DMS 273 (cell line): ENCODE data around the gene KLF12.

ENCODE experiments used
- DNase-seq: peaks from one replicate; lab custom pipeline; 2025; ENCODE audit not compliant: unreplicated experiment; lab: John Stamatoyannopoulos, UW

KLF12 gene

DNA sequence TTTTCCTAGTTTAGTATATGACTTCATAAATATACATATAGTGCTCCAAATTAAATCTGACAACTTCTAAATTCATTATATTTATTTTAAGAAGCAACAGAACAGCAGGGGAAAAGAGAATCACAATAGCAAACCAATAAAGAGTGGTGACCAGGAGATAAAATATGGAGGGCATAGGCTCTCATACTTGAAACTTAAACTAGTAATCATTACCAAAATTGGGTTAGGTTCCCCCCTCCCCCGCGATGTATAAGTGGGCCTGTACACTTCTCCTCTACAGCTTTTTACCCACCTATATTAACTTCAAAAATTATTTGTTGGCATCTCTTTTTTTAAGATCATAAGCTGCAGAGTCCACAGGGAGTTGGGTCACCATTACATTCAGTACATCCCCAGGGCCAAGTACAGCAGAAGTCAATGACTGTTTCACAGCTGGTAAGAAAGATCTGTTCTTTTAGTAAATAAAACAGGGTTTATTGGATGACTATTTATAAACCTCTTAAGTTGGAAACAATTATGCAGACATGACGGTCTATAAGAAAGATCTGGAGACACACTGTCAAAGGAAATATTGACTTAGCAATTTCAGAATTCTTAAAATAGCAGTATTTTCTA lies 29.4 kb downstream of the KLF12 start:
- DNase-seq: no peak

DNA sequence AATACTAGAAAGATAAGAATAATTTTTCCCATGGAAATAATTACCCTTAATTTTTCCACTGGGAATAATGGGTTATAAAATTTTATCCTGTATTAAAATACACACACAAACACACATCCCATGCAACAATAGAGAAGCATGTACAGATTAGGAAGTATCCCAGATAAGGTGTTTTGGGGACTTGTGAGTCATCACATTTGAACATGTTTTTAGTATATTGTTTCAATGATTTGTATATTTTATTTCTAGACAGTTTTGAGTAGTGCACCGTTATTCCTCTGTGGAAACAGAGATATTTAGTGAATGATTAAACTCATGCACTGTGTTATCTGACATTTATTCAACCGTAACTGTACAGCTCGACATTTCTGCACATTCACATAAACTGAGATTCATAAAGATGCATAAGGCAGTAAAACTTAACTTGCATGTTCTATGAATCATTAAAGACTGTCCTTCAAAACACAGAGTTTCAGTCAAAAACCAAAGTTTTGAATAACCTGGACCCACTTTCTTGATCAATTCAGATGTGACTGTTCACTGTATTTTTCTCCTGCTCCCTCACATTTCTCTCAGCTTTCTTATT lies 30.1 kb downstream of the KLF12 start:
- no peak for DNase-seq

DNA sequence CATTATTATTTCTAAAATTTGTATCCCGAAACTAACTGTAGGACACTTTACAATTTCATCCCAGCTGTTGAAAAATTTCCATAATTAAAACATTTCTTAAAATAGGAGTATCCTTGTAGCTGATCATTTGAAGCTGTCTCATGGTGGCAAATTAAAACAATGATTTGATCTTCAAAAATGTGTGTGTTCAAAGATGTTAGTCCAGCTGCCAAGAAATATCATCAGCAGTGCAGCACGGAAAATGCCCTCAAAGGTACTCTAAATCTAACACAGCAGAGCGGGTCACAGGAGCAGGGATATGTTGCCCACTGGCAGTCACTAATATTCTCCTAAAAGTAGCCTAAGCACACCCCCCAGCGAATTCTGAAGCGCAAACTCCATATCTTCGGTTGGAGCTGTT lies 31.0 kb downstream of the KLF12 start:
- DNase-seq: no peak

DNA sequence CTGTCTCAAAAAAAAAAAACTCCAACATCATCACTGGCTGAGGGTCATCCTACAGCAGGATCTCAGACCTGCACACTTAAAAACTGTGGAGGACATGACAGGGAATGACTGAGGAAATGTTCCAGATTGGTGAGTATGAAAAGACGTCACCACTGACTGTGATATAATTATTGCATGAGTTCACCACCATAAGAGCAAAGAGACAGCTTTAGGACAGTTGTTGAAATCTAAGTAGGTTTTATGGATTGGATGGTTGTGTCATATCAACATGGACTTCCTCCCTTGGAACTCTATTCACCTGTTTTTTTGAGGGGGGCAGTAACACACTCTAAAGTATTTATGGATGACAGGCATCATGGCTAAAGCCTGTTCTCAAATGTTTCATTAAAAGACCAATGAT lies 31.5 kb downstream of the KLF12 start:
- DNase-seq: no peak

DNA sequence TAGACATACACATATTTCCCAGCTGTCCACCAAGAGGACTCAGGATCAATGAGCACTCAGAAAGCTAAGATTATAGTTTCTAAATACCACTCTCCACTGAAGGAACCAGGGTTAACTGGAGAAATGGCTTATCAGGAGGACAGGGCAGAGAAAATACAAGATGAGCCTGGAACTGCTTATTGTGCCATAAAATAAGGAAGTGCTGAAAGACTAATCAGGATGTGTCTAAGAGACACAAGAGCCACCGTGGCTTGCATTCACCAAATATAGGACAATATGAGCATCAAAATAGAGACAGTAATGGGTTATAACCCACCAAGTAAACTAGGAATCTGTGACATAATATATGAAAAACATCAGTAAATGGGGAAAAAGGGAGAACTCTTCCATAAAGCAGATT lies 32.8 kb downstream of the KLF12 start:
- DNase-seq: no peak

DNA sequence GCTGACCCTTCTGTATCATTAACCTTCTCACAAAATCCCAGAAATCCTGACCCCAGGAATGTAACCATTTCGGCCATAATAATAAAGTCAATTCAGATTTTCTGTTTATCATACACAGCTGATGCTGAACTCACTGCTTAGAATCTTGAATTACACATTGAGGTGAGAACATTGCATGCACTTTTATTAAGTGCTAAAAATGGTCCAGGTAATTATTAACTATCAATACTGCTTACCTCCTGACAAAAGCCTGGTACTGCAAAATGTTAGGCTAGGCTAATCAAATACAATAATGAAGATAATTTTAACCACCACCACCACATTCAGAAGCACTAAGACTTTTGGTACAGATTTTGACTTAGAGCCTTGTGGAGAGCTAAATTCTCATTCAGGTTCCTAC lies 36.1 kb downstream of the KLF12 start:
- no peak for DNase-seq

DNA sequence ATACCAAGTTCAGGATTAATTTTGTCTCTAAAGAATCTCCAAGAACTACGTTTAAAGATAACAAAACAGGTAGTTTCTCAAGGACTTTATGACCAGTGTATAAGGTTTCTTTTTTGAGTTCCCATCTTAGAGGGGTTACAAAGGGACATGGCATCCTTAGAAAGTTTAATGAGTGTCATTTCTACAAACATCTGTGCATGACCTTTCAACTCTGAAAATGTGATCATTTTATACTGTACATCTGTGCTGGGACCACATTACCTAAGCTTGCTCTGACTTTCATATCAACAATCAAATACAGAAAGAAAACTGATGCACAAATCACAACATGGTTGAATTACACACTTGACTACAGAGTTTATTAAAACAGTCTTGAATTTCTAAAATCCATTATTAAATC lies 37.1 kb downstream of the KLF12 start:
- no peak for DNase-seq

DNA sequence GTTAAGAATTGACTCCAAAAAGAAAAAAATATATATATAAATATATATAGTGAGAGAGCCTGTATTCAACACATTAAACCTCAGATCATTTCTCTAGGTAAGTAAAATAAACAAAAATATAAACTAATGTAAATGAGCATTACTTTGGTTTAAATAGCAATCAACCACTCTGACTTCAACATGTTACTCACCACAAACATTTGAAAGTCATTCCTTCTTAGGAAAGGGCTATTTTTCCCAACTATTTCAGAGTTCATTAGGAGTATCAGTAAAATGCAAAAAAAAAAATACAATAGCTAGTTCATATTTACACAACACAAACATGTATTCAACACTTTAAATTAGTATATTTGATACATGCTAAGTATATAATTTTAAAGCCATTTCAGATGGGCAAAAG lies 40.5 kb downstream of the KLF12 start:
- DNase-seq: no peak

DNA sequence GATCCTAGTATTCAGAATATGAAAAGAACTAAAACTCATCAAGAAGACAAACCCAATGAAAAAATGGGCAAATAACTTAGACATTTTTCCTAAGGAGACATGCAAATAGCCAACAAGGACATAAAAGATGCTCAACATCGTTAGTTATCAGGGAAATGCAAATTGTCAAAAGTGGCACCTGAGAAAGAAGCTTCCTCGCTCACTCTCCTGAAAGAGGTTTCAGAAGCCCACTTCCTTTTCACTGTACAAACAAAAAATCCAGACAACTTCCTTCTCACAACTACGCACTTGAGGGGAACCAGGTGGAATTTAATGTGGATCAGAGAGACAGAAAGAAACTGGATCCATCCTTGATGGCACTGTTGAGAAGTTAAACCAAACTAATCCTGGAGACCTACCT lies 41.5 kb downstream of the KLF12 start:
- DNase-seq: no peak

DNA sequence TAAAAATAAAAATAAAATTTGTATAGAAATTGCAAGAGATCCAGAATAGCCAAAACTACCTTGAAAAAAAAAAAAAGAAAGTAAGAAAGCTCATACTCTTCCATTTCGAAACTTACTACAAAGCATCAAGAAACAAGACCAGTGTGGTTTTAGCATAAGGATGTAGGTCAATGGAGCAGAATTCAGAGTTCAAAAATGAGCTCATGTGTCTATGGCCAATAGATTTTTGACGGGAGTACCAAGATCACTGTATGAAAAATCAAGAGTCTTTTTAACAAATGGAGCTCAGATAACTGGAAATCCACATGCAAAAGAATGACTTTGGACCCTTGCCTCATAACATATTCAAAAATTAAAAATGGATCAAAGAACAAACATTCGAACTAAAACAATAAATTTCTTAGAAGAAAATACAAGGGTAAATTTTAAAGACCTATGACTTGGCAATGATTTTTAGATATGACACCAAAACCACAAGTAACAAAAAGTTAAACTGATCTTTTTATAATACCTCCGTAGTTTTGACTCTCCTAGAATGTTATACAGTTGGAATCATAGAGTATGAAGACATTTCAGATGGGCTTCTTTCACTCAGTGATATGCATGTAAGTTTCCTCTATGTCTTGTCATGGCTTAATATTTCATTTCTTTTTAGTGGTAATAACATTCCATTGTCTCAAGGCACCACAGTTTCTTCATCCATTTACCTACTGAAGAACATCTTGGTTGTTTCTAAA lies 43.2 kb downstream of the KLF12 start:
- no peak for DNase-seq

DNA sequence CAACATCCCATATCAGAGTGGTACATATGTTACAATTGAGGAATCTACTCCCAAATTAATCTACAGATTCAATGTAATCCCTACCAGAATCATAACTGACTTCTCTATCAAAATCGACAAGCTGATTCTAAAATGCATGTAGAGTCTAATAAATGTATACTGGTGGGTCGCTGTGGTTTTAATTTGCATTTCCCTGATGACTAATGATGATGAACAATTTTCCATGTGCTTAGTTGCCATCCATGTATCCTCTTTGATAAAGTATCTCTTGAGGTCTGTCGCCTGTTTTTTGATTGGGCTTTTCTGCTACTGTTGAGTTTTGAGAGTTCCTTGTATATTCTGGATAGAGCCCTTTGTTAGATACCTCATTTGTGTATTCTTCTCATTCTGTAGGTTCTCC lies 43.8 kb downstream of the KLF12 start:
- DNase-seq: no peak

DNA sequence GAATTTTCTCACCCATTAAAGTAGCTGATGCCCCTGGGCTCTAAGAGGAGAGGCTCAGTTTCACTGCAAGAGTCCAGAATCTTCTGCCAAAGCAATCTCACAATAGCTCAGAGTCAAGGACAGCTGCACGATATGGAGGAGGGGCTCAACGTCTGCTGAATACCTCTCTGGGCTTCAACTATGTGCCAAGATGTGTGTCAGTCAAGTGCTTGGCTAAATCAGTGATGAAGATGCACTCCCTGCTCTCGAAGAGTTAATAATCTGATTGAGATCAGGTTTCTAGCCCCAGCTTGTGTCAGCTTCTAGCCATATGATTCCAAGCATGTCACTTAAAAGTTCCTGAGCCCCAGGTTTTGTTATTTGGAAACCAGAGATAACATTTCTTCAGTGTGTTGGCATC lies 46.8 kb downstream of the KLF12 start:
- no peak for DNase-seq
